Fibroblast of the conjunctiva (primary cell): Measurements from ENCODE around the gene RITA1.

ENCODE experiments used
- DNase-seq: peaks from one replicate; pipeline ENCODE4 v3.0.0-alpha.2; 2010; ENCODE audit warnings: low read depth

RITA1 gene

GRCh38 chr12:113230315-113231234, 45.1 kb downstream of the RITA1 start:
- DNase-seq = no peak

DNA sequence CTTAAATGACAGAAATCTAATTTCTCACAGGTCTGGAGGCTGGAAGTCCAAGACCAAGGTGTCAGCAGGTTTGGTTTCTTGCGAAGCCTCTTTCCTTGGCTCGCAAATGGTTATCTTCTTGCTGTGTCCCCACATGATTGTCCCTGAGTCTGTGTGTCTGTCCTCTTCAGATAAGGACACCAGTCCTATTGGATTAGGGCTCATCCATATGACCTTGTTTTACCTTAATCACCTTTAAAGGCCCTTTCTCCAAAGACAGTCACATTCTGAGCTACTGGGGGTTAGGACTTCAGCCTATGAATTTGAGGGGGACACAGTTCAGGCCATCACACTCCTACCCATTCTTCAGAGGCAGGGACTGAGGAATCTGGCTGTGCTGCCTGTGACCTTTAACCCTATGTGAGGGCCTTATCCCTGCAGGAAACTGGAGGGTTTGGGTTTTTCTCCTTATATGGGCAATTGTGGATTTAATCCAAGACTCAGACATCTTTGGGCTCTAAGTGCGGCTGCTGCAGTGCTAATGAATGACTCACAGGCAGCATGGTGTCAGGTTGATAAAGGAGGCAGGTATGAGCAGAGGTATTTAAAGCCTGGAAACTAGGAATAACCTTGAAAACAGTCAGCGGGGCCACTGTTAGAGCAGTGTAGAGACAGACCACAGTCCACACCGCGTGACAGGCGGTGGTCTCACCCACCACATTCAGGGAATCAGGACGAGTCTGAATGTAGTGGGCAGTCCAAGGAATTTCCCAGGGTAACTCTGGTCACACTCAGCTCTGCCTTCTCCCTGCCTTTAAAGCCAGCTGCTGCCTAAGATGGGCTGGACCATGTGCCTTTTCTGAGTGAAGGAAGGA, 45.9 kb downstream of the RITA1 start:
- DNase-seq = no peak

DNA sequence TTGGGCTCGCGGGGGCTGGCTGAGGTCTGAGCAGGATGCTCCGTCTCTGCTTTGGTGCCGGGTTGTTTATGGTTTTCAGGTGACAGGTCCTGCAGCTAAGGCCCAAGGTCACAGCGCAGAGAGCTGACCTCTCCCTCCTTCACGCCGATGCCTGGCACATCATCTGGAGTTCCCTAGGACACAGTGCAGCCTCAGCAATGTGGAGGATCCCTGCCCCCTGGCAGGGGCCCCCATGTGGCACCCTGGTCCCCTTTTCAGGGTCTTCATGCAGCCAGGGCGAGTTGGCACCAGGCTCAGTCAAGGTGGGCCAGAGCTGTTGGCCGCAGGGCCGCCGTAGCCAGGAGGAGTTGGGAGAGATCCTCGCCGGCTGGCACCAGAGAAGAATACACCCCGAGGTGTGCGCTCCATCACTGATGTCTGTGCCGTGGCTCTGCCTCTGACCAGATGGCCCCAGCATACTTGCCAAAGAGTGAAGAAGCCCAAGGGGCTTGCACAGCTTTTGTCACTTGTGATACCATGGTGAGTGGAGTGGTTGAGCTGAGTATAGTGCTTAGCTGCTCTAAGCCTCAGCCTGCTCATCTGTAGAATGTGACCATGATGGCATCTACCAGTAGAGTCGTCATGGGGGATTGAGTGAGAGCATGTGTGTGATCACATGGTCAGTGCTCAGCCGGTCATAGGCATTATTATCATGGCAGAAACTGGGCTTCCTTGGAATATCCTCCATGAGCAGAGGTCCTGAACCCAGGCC, 46.7 kb downstream of the RITA1 start:
- DNase-seq = no peak

DNA sequence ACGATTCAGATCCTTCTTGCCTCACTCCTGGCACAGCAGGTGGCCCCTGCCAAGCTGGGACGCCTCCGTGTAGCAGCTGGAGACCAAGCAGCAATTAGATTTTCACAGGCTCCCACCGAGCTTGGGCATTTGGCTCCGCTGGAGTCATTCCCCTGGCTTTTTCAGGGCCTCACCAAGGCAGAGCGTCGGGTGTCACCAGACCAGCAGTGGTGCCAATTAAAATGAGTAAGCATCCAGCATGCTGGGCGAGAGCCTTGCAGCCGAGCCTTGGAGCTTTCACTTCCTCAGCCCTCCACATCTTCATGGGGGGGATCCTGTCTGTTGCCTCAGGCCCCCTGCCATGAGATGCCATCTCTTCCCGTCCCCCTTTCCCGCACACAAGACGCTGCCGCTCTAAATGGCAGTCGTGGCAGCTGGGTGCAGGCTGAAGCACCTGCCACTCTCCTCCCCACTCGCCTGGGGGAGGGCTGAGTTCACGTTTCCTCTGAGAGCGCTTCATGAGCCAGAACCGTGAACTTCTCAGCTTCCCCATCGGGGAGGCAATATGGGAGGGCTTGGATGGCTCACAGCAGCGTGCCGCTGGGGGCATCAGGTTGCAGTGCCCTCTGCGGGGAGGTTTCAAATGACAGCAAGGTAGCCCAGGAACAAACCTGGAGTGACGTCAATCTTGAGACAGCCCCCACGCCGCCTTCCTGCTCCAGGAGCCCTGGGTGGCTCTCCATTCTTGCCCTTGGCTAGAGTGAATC, 47.5 kb downstream of the RITA1 start:
- DNase-seq = no peak

DNA sequence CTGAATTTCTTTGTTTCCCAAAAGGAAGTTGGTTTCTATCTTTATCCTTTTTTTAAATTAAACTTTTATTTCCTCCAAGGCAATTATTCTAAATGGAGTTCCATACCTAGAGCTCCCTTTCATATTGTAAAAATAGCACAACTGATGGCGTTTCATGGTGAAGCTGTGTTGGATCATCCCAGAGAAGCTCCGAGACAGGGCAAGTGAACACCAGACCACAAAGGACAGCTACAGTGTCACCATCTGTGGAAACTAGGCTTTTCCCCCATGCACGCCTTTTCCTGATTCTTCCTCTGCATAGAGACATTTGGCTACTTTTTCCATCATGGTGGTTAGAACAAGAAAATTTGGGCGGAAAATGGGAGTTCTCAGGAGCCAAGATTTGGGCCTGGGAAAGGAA, 48.4 kb downstream of the RITA1 start:
- DNase-seq = no peak

DNA sequence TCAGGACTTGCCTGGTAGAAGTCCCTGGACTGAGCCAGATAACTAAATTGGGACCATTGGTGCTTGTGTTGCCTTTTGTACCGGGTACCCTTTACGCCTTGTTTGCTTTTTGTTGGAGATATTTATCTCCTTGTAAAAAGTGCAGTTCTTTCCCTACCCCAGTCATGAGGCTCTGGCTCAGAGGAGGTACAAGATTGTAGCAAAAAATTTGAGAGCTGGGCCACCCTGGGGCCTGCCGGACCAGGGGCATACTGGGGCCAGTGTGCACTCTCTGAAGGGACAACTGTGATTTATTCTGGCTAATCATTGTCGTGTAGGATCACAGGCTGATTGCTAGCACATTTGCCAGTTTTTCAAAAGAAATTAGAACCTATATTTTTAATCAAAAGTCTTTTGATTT, 49.0 kb downstream of the RITA1 start:
- no peak for DNase-seq

- no peak for DNase-seq
Observed at GRCh38 chr12:113235976-113236375, 50.5 kb downstream of the RITA1 start.

- DNase-seq = no peak
Observed at GRCh38 chr12:113236539-113237399, 51.2 kb downstream of the RITA1 start.

DNA sequence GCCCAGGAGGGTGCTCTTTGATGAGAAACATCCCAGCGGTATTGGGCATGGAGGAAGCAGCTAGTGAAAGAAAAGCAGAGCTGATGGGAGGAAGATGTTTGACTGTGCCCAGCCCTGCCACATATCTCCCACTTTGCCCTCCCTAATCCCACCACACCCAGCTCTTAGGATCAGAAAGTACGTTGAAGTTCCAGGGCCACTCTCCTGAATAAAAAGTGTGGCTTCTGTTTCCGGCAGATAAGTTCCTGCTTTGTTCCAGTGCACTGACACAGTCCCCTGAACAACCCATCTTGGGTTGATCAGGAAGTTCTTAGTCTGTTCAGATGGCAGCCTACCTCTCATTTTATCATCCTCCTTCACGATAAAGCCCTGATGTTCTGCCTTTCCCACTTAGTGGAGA, 52.2 kb downstream of the RITA1 start:
- no peak for DNase-seq

- no peak for DNase-seq
Observed at GRCh38 chr12:113238309-113238708, 52.8 kb downstream of the RITA1 start.

- no peak for DNase-seq
Observed at GRCh38 chr12:113239288-113239771, 53.8 kb downstream of the RITA1 start.

- no peak for DNase-seq
Observed at GRCh38 chr12:113239811-113240331, 54.4 kb downstream of the RITA1 start.

DNA sequence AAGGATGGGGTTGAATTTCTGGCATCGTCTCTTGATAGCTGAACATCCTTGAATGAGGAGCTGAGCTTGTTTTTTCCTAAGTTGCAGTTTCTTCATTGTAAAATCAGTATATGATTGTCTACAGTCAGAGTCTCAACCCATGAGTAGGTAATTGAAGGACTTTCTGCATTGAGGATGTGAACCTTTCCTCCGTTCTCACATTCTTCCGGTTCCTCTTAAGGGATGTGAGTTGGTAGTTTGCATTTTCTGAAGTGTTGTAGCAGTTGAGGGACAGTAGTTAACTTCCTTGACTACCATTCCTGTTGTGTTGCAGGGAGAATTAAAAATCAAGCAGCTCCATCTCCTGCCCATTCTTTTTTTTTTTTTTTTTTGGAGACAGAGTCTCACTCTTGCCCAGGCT, 54.9 kb downstream of the RITA1 start:
- DNase-seq = no peak

DNA sequence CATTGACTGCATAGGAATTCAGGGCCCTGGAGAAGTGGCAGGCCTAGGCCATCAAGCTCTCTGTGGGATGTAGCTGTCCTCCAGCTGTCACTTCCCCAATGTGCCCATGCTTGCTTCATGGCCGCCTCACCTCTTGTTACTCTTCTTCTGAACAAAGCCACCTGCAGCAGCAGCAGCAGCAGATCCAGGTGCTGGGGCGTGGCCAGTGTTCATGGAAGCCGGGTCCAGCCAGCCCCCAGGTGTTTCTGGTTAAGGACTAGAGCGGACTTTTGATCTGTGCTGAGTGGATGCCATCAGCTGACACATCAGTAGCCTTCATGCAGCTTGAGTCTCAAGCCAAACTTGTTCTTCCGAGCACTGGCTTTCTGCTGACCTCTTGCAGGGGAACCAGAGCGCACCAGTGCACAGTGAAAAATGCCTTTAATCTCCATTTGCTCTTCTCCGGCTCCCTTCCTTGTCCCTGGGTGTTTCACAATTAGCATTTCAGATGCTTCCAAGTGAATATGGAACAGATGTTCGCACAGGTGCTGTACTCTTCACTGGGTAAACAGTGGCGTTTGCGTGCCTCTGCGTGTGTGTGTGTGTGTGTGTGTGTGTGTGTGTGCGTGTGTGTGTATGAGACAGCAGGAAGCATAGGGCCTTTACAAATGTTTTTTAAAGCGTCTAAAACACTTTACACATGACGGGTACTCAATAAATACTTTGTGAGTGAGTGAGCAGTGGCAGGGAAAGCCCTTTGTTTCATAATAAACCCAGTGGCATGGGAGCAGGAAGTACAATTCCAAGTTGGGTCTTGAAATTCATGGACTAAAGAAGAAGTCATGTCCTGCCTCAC, 55.9 kb downstream of the RITA1 start:
- peak; percentile 42 for DNase-seq
